WTC11 (cell line): ENCODE data around the gene CA10. TPM values are rescaled to one million over a fixed set of nuclear protein-coding genes. Genes with fewer than 3 reads are reported as not detected.

Source experiments
- ATAC-seq: fragments of 200-7000 bp; cut with Tn5 transposase; 2 replicates; pipeline ENCODE4 v1.10.0; 2021; ENCODE audit warnings: mild to moderate bottlenecking, moderate library complexity
- CTCF ChIA-PET: fragments of 300-600 bp; sonication (Branson Sonifier 250); formaldehyde crosslinking; loops from one replicate; lab custom pipeline; 2021; ENCODE audit warnings: antibody characterized with exemption; lab: Charles Lee
- POLR2A ChIA-PET: fragments of 350-600 bp; sonication (Branson Sonifier 250); formaldehyde crosslinking; loops from one replicate; lab custom pipeline; 2021; ENCODE audit warnings: antibody characterized with exemption; lab: Charles Lee
- DNase-seq: peaks from one replicate; pipeline ENCODE4 v3.0.0; 2021; ENCODE audit warnings: low spot score
- H3K27ac Mint-ChIP-seq: 2 replicates; pipeline ENCODE4 v1.8.0; 2021; ENCODE audit warnings: mixed read lengths
- H3K27me3 Mint-ChIP-seq: 2 replicates; pipeline ENCODE4 v1.8.0; 2021; ENCODE audit warnings: low read depth, mild to moderate bottlenecking, moderate library complexity, mixed read lengths
- H3K36me3 Mint-ChIP-seq: 2 replicates; pipeline ENCODE4 v1.8.0; 2021; ENCODE audit warnings: mixed read lengths
- H3K4me1 Mint-ChIP-seq: 2 replicates; pipeline ENCODE4 v1.8.0; 2022; ENCODE audit warnings: mixed read lengths
- H3K4me3 Mint-ChIP-seq: 2 replicates; pipeline ENCODE4 v1.8.0; 2021; ENCODE audit warnings: mild to moderate bottlenecking, moderate library complexity, mixed read lengths
- H3K9me3 Mint-ChIP-seq: 2 replicates; pipeline ENCODE4 v1.8.0; 2021; ENCODE audit warnings: mixed read lengths
- AFF4 ChIP-seq: sonication (generic); formaldehyde crosslinking; IDR thresholded peaks from 2 replicates; pipeline ENCODE4 v1.8.1; 2023; ENCODE audit warnings: mild to moderate bottlenecking, missing genetic modification reagents, borderline replicate concordance
- CTCF ChIP-seq: fragments of 200-600 bp; IDR thresholded peaks from 2 replicates; pipeline ENCODE4 v1.8.0; 2022; ENCODE audit warnings: antibody characterized with exemption
- EMX1 ChIP-seq: fragments of 250-450 bp; sonication (Bioruptor Pico); IDR thresholded peaks from 2 replicates; pipeline ENCODE4 v1.8.0; 2021; ENCODE audit warnings: mild to moderate bottlenecking
- ESRRA ChIP-seq: sonication (generic); formaldehyde crosslinking; IDR thresholded peaks from 2 replicates; pipeline ENCODE4 v1.8.1; 2022; ENCODE audit warnings: mild to moderate bottlenecking, missing genetic modification reagents, borderline replicate concordance
- FOXK1 ChIP-seq: sonication (generic); formaldehyde crosslinking; IDR thresholded peaks from 2 replicates; pipeline ENCODE4 v1.8.0; 2022; ENCODE audit warnings: mild to moderate bottlenecking, moderate library complexity, missing genetic modification reagents
- GABPB1 ChIP-seq: sonication (generic); formaldehyde crosslinking; IDR thresholded peaks from 2 replicates; pipeline ENCODE4 v1.8.1; 2023; ENCODE audit warnings: mild to moderate bottlenecking, missing genetic modification reagents
- GTF2I ChIP-seq: fragments of 250-450 bp; sonication (Bioruptor Pico); conservative IDR thresholded peaks from 2 replicates; pipeline ENCODE4 v1.4.0; 2021; ENCODE audit warnings: mild to moderate bottlenecking
- JAZF1 ChIP-seq: fragments of 250-450 bp; sonication (Bioruptor Pico); IDR thresholded peaks from 2 replicates; pipeline ENCODE4 v1.9.0; 2021; ENCODE audit warnings: moderate library complexity, mild to moderate bottlenecking, inconsistent platforms
- MXD4 ChIP-seq: fragments of 250-450 bp; sonication (Bioruptor Pico); IDR thresholded peaks from 2 replicates; pipeline ENCODE4 v1.8.0; 2021; ENCODE audit warnings: mild to moderate bottlenecking, moderate library complexity, borderline replicate concordance
- NR1H2 ChIP-seq: sonication (generic); formaldehyde crosslinking; IDR thresholded peaks from 2 replicates; pipeline ENCODE4 v1.9.0; 2021; ENCODE audit warnings: mild to moderate bottlenecking, moderate library complexity, missing genetic modification reagents
- OVOL2 ChIP-seq: fragments of 250-450 bp; sonication (Bioruptor Pico); IDR thresholded peaks from 2 replicates; pipeline ENCODE4 v1.9.0; 2021; ENCODE audit warnings: mild to moderate bottlenecking, borderline replicate concordance
- RELA ChIP-seq: sonication (generic); formaldehyde crosslinking; IDR thresholded peaks from 2 replicates; pipeline ENCODE4 v1.8.1; 2022; ENCODE audit warnings: missing genetic modification reagents, mild to moderate bottlenecking, borderline replicate concordance
- TEAD4 ChIP-seq: sonication (generic); formaldehyde crosslinking; IDR thresholded peaks from 2 replicates; pipeline ENCODE4 v1.8.0; 2022; ENCODE audit warnings: mild to moderate bottlenecking, missing genetic modification reagents
- TP53 ChIP-seq: sonication (generic); formaldehyde crosslinking; IDR thresholded peaks from 2 replicates; pipeline ENCODE4 v1.8.1; 2023; ENCODE audit warnings: mild to moderate bottlenecking, missing genetic modification reagents
- ZNF232 ChIP-seq: sonication (generic); formaldehyde crosslinking; IDR thresholded peaks from 2 replicates; pipeline ENCODE4 v1.8.0; 2022; ENCODE audit warnings: mild to moderate bottlenecking, missing genetic modification reagents
- ZNF423 ChIP-seq: fragments of 250-450 bp; sonication (Bioruptor Pico); IDR thresholded peaks from 2 replicates; pipeline ENCODE4 v2.1.2; 2022; ENCODE audit warnings: mild to moderate bottlenecking, moderate library complexity
- ZNF532 ChIP-seq: fragments of 250-450 bp; sonication (Bioruptor Pico); IDR thresholded peaks from 2 replicates; pipeline ENCODE4 v1.9.0; 2021; ENCODE audit warnings: mild to moderate bottlenecking, borderline replicate concordance
- total RNA-seq: library from RNA; stranded (reverse); gene quantifications from 3 replicates; pipeline ENCODE4 v1.2.3, GENCODE V29; 2021
- TF ChIP-seq, protein P1 (sequence below): sonication (generic); formaldehyde crosslinking; IDR thresholded peaks from 2 replicates; pipeline ENCODE4 v1.8.1; 2022; ENCODE audit warnings: low read depth, missing genetic modification reagents, borderline replicate concordance
- TF ChIP-seq, protein P2 (sequence below): sonication (generic); formaldehyde crosslinking; IDR thresholded peaks from 2 replicates; pipeline ENCODE4 v1.8.0; 2022; ENCODE audit warnings: mild to moderate bottlenecking, missing genetic modification reagents
- TF ChIP-seq, protein P3 (sequence below): sonication (generic); formaldehyde crosslinking; IDR thresholded peaks from 2 replicates; pipeline ENCODE4 v1.8.1; 2023; ENCODE audit warnings: mild to moderate bottlenecking, missing genetic modification reagents

Gene CA10
- total RNA-seq, 1 experiment from 2014 or later: 0.90 TPM

- TF ChIP-seq, protein P1, sequence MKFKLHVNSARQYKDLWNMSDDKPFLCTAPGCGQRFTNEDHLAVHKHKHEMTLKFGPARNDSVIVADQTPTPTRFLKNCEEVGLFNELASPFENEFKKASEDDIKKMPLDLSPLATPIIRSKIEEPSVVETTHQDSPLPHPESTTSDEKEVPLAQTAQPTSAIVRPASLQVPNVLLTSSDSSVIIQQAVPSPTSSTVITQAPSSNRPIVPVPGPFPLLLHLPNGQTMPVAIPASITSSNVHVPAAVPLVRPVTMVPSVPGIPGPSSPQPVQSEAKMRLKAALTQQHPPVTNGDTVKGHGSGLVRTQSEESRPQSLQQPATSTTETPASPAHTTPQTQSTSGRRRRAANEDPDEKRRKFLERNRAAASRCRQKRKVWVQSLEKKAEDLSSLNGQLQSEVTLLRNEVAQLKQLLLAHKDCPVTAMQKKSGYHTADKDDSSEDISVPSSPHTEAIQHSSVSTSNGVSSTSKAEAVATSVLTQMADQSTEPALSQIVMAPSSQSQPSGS (CRISPR knock-in tag): no peak
- TF ChIP-seq, protein P2, sequence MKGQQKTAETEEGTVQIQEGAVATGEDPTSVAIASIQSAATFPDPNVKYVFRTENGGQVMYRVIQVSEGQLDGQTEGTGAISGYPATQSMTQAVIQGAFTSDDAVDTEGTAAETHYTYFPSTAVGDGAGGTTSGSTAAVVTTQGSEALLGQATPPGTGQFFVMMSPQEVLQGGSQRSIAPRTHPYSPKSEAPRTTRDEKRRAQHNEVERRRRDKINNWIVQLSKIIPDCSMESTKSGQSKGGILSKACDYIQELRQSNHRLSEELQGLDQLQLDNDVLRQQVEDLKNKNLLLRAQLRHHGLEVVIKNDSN (CRISPR knock-in tag): no peak
- TF ChIP-seq FOXK1 (CRISPR knock-in tag): no peak
- TF ChIP-seq MXD4 (CRISPR knock-in tag): no peak
- no peak for TF ChIP-seq ZNF423
- TF ChIP-seq TEAD4 (CRISPR knock-in tag): no peak
- no peak for TF ChIP-seq GABPB1 (CRISPR knock-in tag)
- no peak for TF ChIP-seq EMX1
- no peak for TF ChIP-seq GTF2I (CRISPR knock-in tag)
- no peak for TF ChIP-seq ZNF532 (CRISPR knock-in tag)
- TF ChIP-seq ZNF232 (CRISPR knock-in tag): no peak
- TF ChIP-seq, protein P3, sequence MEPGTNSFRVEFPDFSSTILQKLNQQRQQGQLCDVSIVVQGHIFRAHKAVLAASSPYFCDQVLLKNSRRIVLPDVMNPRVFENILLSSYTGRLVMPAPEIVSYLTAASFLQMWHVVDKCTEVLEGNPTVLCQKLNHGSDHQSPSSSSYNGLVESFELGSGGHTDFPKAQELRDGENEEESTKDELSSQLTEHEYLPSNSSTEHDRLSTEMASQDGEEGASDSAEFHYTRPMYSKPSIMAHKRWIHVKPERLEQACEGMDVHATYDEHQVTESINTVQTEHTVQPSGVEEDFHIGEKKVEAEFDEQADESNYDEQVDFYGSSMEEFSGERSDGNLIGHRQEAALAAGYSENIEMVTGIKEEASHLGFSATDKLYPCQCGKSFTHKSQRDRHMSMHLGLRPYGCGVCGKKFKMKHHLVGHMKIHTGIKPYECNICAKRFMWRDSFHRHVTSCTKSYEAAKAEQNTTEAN: no peak
Measured at GRCh38 chr17:52155301-52155700, 3.2 kb downstream of the CA10 start (continued).

GRCh38 chr17:52154466-52154865 lies 4.0 kb downstream of the CA10 start:
- TF ChIP-seq AFF4 (CRISPR knock-in tag) (no peak), ESRRA (CRISPR knock-in tag) (no peak), CTCF (no peak), RELA (CRISPR knock-in tag) (no peak), TP53 (CRISPR knock-in tag) (no peak), JAZF1 (CRISPR knock-in tag) (no peak), MXD4 (CRISPR knock-in tag) (no peak), OVOL2 (no peak), NR1H2 (no peak)
- TF ChIP-seq, protein P3: no peak
- Mint-ChIP-seq H3K36me3 (peaks cover 20% of the 10 kb centered on the region), H3K27ac (no peak overlapping the region), H3K9me3 (peaks cover 52% of the 10 kb centered on the region), H3K4me1 (peaks cover 5% of the 10 kb centered on the region; the same call in 1 of the 2 replicates), H3K27me3 (peaks cover 40% of the 10 kb centered on the region), H3K4me3 (no peak overlapping the region)
- DNase-seq (no peak), ATAC-seq (no peak)
- ChIA-PET CTCF (no interaction called here), POLR2A (no interaction called here)
